Neural progenitor cell (in vitro differentiated cells): ENCODE data around the gene KNDC1. TPM values are rescaled to one million over a fixed set of nuclear protein-coding genes. Genes with fewer than 3 reads are reported as not detected.
"Not testable (repeated sequence)": the region's sequence is repeated elsewhere in the genome, so short reads cannot be mapped to it uniquely, and the experiment has no call there.

Source experiments
- DNase-seq: peaks from one replicate; pipeline ENCODE4 v3.0.0-alpha.2; 2016; ENCODE audit warnings: low spot score
- H2AFZ ChIP-seq: fragments of 200-600 bp; sonication (generic); replicated peaks from 2 replicates; pipeline ENCODE4 v1.6.1; 2016; ENCODE audit warnings: antibody characterized with exemption
- H3F3A ChIP-seq: fragments of 200-600 bp; sonication (generic); 2 replicates; pipeline ENCODE4 v1.6.1; 2016; ENCODE audit warnings: antibody characterized with exemption, low read depth
- H3K27ac ChIP-seq: fragments of 200-600 bp; sonication (generic); 2 replicates; pipeline ENCODE4 v1.5.1; 2016; ENCODE audit warnings: mild to moderate bottlenecking
- H3K27me3 ChIP-seq: fragments of 200-600 bp; sonication (generic); 2 replicates; pipeline ENCODE4 v1.6.1; 2016; ENCODE audit warnings: mild to moderate bottlenecking, moderate library complexity
- H3K36me3 ChIP-seq: fragments of 200-600 bp; sonication (generic); 2 replicates; pipeline ENCODE4 v1.5.1; 2016
- H3K4me1 ChIP-seq: fragments of 200-600 bp; sonication (generic); 2 replicates; pipeline ENCODE4 v1.6.1; 2016; ENCODE audit warnings: mixed run types
- H3K4me2 ChIP-seq: fragments of 200-600 bp; sonication (generic); 2 replicates; pipeline ENCODE4 v1.6.1; 2016
- H3K4me3 ChIP-seq: fragments of 200-600 bp; sonication (generic); 2 replicates; pipeline ENCODE4 v1.5.1; 2016
- H3K79me2 ChIP-seq: fragments of 200-600 bp; sonication (generic); 2 replicates; pipeline ENCODE4 v1.6.1; 2016; ENCODE audit warnings: low read depth
- H3K9ac ChIP-seq: fragments of 200-600 bp; sonication (generic); 2 replicates; pipeline ENCODE4 v1.6.1; 2016
- H3K9me3 ChIP-seq: fragments of 200-600 bp; sonication (generic); 2 replicates; pipeline ENCODE4 v1.5.1; 2016; ENCODE audit warnings: low read depth
- H4K20me1 ChIP-seq: fragments of 200-600 bp; sonication (generic); 2 replicates; pipeline ENCODE4 v1.6.1; 2016; ENCODE audit warnings: low read depth
- H3K27ac Mint-ChIP-seq: 3 replicates; pipeline ENCODE4 v1.8.0; 2021; ENCODE audit warnings: mixed read lengths
- H3K27me3 Mint-ChIP-seq: 2 replicates; pipeline ENCODE4 v1.8.0; 2022; ENCODE audit warnings: low read depth, mild to moderate bottlenecking, inconsistent platforms, moderate library complexity, mixed read lengths; ENCODE audit not compliant: insufficient read depth
- H3K36me3 Mint-ChIP-seq: 3 replicates; pipeline ENCODE4 v1.8.0; 2021; ENCODE audit warnings: mixed read lengths
- H3K4me1 Mint-ChIP-seq: 3 replicates; pipeline ENCODE4 v1.8.0; 2021; ENCODE audit warnings: mixed read lengths
- H3K4me3 Mint-ChIP-seq: 3 replicates; pipeline ENCODE4 v1.8.0; 2021; ENCODE audit warnings: mild to moderate bottlenecking, moderate library complexity, mixed read lengths
- H3K9me3 Mint-ChIP-seq: 3 replicates; pipeline ENCODE4 v1.8.0; 2020; ENCODE audit warnings: mixed read lengths
- EZH2 ChIP-seq: fragments of 200-600 bp; sonication (generic); IDR thresholded peaks from 2 replicates; pipeline ENCODE4 v1.6.1; 2017; ENCODE audit warnings: antibody characterized with exemption, mild to moderate bottlenecking, moderate library complexity
- EZH2phosphoT487 ChIP-seq: fragments of 200-600 bp; sonication (generic); IDR thresholded peaks from 2 replicates; pipeline ENCODE4 v1.6.1; 2017; ENCODE audit warnings: antibody characterized with exemption
- total RNA-seq: library from RNA; depleted of rRNA; stranded (reverse); fragments of >200 nt; gene quantifications from 2 replicates; pipeline ENCODE4 v1.2.3, GENCODE V29; 2015; ENCODE audit warnings: low replicate concordance
- TF ChIP-seq, protein P1 (sequence below): fragments of 200-600 bp; sonication (generic); IDR thresholded peaks from 2 replicates; pipeline ENCODE4 v1.5.1; 2017; ENCODE audit warnings: antibody characterized with exemption, mild to moderate bottlenecking

Gene KNDC1
- total RNA-seq, 1 donor from 2014 or later: 1.8 TPM

DNA sequence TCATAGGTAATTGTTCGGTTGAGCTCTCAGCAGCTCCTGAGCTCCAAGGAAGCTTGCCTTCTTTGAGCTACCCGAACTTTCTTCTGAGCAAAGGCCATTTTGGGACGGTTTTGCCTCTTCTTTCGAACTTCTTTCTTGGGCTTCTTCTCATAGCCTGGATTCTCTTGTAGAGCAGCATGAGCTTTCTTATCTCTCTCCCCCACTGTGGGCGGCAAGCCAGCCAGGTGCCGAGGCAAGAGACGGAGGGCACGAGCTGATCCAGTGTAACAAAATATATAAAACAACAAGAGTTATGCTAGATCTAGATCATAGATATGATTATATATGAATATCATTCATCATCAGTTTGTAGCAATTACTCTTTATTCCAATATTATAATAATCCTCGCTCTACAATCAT lies 16.5 kb upstream of the KNDC1 start:
- peaks cover 10% of the 10 kb centered on the region for H3K9me3 Mint-ChIP-seq
- H3K27me3 Mint-ChIP-seq: peaks cover 11% of the 10 kb centered on the region
- peak overlapping the region; percentile 64 for H3K27ac Mint-ChIP-seq
- peak overlapping the region; percentile 30 for H3K4me3 Mint-ChIP-seq
- Histone ChIP-seq H3K9ac (no peak overlapping the region), H3K27ac (no peak overlapping the region), H3K27me3 (no peaks in the 10 kb centered on the region), H3K4me1 (peaks cover 4% of the 10 kb centered on the region), H3K36me3 (no peaks in the 10 kb centered on the region), H3K4me2 (no peak overlapping the region), H2AFZ (no peak overlapping the region), H3F3A (no peaks in the 10 kb centered on the region), H4K20me1 (no peaks in the 10 kb centered on the region), H3K79me2 (no peaks in the 10 kb centered on the region), H3K4me3 (no peak overlapping the region), H3K9me3 (peaks cover 9% of the 10 kb centered on the region)
- DNase-seq: no peak
- H3K4me1 Mint-ChIP-seq: peaks cover 23% of the 10 kb centered on the region
- H3K36me3 Mint-ChIP-seq: no peaks in the 10 kb centered on the region
- no peak for TF ChIP-seq EZH2

DNA sequence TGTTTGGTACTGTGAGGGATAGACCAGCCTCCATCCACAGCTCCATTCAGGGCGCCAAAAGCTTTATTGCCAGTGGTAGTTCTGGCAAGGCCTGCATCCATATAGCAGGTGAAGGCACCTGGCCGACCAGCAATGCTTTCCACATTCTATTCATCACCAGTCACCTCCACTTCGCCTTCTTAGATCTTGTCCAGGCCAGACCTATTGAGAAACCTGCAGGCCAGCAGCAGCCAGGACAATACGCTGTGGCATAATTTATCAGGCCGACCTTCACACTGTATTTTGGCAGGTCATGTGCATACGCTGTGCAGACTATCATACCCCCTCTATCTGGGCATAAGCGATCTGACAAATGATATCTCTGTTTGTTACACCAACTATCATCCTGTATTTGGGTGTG lies 15.2 kb upstream of the KNDC1 start:
- H3K36me3 ChIP-seq: no peaks in the 10 kb centered on the region
- no peak overlapping the region for H2AFZ ChIP-seq
- H3K9me3 ChIP-seq: peaks cover 9% of the 10 kb centered on the region
- no peaks in the 10 kb centered on the region for H3K36me3 Mint-ChIP-seq
- H3K27ac ChIP-seq: no peak overlapping the region
- H3F3A ChIP-seq: no peaks in the 10 kb centered on the region
- no peaks in the 10 kb centered on the region for H3K79me2 ChIP-seq
- TF ChIP-seq EZH2phosphoT487: no peak
- no peak for TF ChIP-seq EZH2
- TF ChIP-seq, protein P1, sequence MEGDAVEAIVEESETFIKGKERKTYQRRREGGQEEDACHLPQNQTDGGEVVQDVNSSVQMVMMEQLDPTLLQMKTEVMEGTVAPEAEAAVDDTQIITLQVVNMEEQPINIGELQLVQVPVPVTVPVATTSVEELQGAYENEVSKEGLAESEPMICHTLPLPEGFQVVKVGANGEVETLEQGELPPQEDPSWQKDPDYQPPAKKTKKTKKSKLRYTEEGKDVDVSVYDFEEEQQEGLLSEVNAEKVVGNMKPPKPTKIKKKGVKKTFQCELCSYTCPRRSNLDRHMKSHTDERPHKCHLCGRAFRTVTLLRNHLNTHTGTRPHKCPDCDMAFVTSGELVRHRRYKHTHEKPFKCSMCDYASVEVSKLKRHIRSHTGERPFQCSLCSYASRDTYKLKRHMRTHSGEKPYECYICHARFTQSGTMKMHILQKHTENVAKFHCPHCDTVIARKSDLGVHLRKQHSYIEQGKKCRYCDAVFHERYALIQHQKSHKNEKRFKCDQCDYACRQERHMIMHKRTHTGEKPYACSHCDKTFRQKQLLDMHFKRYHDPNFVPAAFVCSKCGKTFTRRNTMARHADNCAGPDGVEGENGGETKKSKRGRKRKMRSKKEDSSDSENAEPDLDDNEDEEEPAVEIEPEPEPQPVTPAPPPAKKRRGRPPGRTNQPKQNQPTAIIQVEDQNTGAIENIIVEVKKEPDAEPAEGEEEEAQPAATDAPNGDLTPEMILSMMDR: no peak
- no peak overlapping the region for H3K4me3 ChIP-seq
- DNase-seq: no peak
- peaks cover 23% of the 10 kb centered on the region for H3K4me1 Mint-ChIP-seq
- H3K9me3 Mint-ChIP-seq: peaks cover 16% of the 10 kb centered on the region
- no peak overlapping the region for H3K9ac ChIP-seq
- H3K27ac Mint-ChIP-seq: peak overlapping the region; percentile 46
- H3K4me1 ChIP-seq: peaks cover under 1% of the 10 kb centered on the region
- no peaks in the 10 kb centered on the region for H3K27me3 ChIP-seq
- no peaks in the 10 kb centered on the region for H4K20me1 ChIP-seq
- H3K27me3 Mint-ChIP-seq: peaks cover 16% of the 10 kb centered on the region
- no peak overlapping the region for H3K4me2 ChIP-seq
- no peak overlapping the region for H3K4me3 Mint-ChIP-seq

DNA sequence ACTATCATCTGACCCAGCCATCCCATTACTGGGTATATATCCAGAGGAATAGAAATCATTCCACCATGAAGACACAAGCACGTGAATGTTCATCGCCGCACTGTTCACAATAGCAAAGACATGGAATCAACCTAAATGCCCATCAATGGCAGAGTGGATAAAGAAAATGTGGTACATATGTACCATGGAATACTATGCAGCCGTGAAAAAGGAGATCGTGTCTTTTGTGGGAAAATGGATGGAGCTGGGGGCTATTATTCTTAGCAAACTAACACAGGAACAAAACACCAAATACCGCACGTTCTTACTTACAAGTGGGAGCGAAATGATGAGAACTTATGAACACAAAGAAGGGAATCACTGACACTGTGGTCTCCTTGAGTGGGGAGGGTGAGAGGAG lies 9.8 kb upstream of the KNDC1 start:
- Histone ChIP-seq H3K27ac (no peak overlapping the region), H3K27me3 (no peaks in the 10 kb centered on the region), H3K79me2 (no peaks in the 10 kb centered on the region), H3K9ac (no peak overlapping the region), H2AFZ (no peak overlapping the region), H3F3A (peaks cover 23% of the 10 kb centered on the region), H3K9me3 (peaks cover 9% of the 10 kb centered on the region), H3K4me3 (no peak overlapping the region), H4K20me1 (no peaks in the 10 kb centered on the region), H3K4me1 (peaks cover 14% of the 10 kb centered on the region), H3K36me3 (no peaks in the 10 kb centered on the region), H3K4me2 (no peak overlapping the region)
- Mint-ChIP-seq H3K4me3 (no peak overlapping the region), H3K4me1 (peaks cover 28% of the 10 kb centered on the region), H3K27me3 (peaks cover 22% of the 10 kb centered on the region), H3K36me3 (no peaks in the 10 kb centered on the region), H3K9me3 (peaks cover 19% of the 10 kb centered on the region), H3K27ac (no peak overlapping the region)
- no peak for DNase-seq
- no peak for TF ChIP-seq EZH2phosphoT487
- no peak for TF ChIP-seq EZH2
- TF ChIP-seq, protein P1: no peak

DNA sequence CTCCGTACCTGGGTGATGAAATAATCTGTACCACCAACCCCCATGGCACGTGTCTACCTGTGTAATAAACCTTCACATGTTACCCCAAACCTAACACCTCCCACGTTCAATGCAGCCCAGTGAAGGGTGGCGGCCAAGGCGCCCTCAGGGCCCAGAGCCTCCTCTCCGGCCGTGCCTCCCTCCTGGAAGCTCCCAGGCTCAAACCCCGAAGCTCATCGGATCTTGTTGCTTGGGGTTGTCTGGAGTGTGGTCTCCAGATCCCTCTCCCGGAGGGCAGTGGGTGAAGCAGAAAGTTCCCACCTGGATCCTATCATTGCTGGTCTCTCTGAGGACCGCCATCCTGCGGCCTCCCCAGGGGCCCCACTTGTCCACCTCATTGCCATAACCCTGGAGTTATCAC lies 9.4 kb upstream of the KNDC1 start:
- TF ChIP-seq, protein P1: no peak
- no peak for TF ChIP-seq EZH2
- no peak for TF ChIP-seq EZH2phosphoT487
- Mint-ChIP-seq H3K9me3 (peaks cover 19% of the 10 kb centered on the region), H3K36me3 (no peaks in the 10 kb centered on the region), H3K27me3 (peaks cover 22% of the 10 kb centered on the region), H3K27ac (no peak overlapping the region), H3K4me3 (no peak overlapping the region), H3K4me1 (peaks cover 27% of the 10 kb centered on the region)
- H3K79me2 ChIP-seq: no peaks in the 10 kb centered on the region
- peaks cover 23% of the 10 kb centered on the region for H3F3A ChIP-seq
- H3K9me3 ChIP-seq: peaks cover 9% of the 10 kb centered on the region
- H3K36me3 ChIP-seq: no peaks in the 10 kb centered on the region
- H3K27ac ChIP-seq: no peak overlapping the region
- no peaks in the 10 kb centered on the region for H4K20me1 ChIP-seq
- no peak overlapping the region for H3K4me3 ChIP-seq
- H3K27me3 ChIP-seq: no peaks in the 10 kb centered on the region
- peaks cover 14% of the 10 kb centered on the region for H3K4me1 ChIP-seq
- H3K4me2 ChIP-seq: no peak overlapping the region
- no peak overlapping the region for H2AFZ ChIP-seq
- no peak overlapping the region for H3K9ac ChIP-seq
- DNase-seq: no peak

DNA sequence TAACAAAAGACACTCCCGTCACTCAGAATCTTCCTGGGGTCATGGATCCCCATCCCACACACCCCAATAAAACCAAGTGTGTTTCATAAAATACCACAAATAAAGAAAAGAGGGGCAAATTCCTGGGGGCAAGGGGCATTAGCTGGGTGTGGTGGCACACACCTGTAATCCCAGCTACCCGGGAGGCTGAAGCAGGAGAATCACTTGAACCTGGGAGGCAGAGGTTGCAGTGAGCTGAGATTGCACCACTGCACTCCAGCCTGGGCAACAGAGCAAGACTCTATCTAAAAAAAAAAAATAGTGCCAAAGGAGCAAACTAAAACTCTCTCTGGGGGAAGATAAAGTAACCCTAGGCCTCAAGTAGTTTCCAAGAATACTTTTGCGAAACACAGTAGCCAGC lies 8.9 kb upstream of the KNDC1 start:
- peaks cover 19% of the 10 kb centered on the region for H3K9me3 Mint-ChIP-seq
- peak overlapping the region; percentile 2 for H3K27ac ChIP-seq
- H3K4me1 ChIP-seq: peaks cover 14% of the 10 kb centered on the region
- H3K27me3 ChIP-seq, H3K36me3 ChIP-seq, H3K36me3 Mint-ChIP-seq, H4K20me1 ChIP-seq, H2AFZ ChIP-seq, H3K9ac ChIP-seq, H3K79me2 ChIP-seq, H3K9me3 ChIP-seq, DNase-seq: not testable (repeated sequence)
- peaks cover 27% of the 10 kb centered on the region for H3K4me1 Mint-ChIP-seq
- H3F3A ChIP-seq: peaks cover 23% of the 10 kb centered on the region
- H3K27me3 Mint-ChIP-seq: peaks cover 22% of the 10 kb centered on the region
- peak overlapping the region; percentile 0 for H3K4me3 ChIP-seq
- peak overlapping the region; percentile 54 for H3K4me2 ChIP-seq
- H3K4me3 Mint-ChIP-seq: peak overlapping the region; percentile 63
- H3K27ac Mint-ChIP-seq: peak overlapping the region; percentile 18
